Coronary artery (tissue), 2 donors: ENCODE results near the gene CPNE4.

Experiments
- DNase-seq: peaks from one replicate; pipeline ENCODE4 v3.0.0-alpha.2; 2017; ENCODE audit warnings: low spot score
- H3K27ac ChIP-seq, 2 donors: fragments of 200-600 bp; sonication (generic); one replicate each; pipeline ENCODE4 v1.5.1; 2016 to 2019
- H3K4me3 ChIP-seq: fragments of 200-600 bp; sonication (generic); 2 replicates; pipeline ENCODE4 v1.5.1; 2016; ENCODE audit warnings: mild to moderate bottlenecking, moderate library complexity
- TF ChIP-seq, protein P1 (sequence below): fragments of 200-600 bp; sonication (generic); IDR thresholded peaks from one replicate; pipeline ENCODE4 v1.5.1; 2019; ENCODE audit warnings: antibody characterized with exemption

CPNE4 gene

GRCh38 chr3:131561511-131561910, 473.3 kb downstream of the CPNE4 start:
- H3K27ac ChIP-seq, result no peak overlapping the region
- DNase-seq, result no peak

GRCh38 chr3:131560795-131561194, 474.0 kb downstream of the CPNE4 start:
- no peak overlapping the region for H3K27ac ChIP-seq

More at GRCh38 chr3:131561511-131561910, 473.3 kb downstream of the CPNE4 start:
- TF ChIP-seq, protein P1, sequence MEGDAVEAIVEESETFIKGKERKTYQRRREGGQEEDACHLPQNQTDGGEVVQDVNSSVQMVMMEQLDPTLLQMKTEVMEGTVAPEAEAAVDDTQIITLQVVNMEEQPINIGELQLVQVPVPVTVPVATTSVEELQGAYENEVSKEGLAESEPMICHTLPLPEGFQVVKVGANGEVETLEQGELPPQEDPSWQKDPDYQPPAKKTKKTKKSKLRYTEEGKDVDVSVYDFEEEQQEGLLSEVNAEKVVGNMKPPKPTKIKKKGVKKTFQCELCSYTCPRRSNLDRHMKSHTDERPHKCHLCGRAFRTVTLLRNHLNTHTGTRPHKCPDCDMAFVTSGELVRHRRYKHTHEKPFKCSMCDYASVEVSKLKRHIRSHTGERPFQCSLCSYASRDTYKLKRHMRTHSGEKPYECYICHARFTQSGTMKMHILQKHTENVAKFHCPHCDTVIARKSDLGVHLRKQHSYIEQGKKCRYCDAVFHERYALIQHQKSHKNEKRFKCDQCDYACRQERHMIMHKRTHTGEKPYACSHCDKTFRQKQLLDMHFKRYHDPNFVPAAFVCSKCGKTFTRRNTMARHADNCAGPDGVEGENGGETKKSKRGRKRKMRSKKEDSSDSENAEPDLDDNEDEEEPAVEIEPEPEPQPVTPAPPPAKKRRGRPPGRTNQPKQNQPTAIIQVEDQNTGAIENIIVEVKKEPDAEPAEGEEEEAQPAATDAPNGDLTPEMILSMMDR, result no peak
- no peak overlapping the region for H3K4me3 ChIP-seq

GRCh38 chr3:131555456-131555855, 479.4 kb downstream of the CPNE4 start:
- TF ChIP-seq, protein P1, result no peak
- Histone ChIP-seq H3K27ac (no peak overlapping the region), H3K4me3 (no peak overlapping the region)
- no peak for DNase-seq

More at GRCh38 chr3:131560795-131561194, 474.0 kb downstream of the CPNE4 start:
- no peak overlapping the region for H3K4me3 ChIP-seq
- TF ChIP-seq, protein P1, result no peak
- no peak for DNase-seq

DNA sequence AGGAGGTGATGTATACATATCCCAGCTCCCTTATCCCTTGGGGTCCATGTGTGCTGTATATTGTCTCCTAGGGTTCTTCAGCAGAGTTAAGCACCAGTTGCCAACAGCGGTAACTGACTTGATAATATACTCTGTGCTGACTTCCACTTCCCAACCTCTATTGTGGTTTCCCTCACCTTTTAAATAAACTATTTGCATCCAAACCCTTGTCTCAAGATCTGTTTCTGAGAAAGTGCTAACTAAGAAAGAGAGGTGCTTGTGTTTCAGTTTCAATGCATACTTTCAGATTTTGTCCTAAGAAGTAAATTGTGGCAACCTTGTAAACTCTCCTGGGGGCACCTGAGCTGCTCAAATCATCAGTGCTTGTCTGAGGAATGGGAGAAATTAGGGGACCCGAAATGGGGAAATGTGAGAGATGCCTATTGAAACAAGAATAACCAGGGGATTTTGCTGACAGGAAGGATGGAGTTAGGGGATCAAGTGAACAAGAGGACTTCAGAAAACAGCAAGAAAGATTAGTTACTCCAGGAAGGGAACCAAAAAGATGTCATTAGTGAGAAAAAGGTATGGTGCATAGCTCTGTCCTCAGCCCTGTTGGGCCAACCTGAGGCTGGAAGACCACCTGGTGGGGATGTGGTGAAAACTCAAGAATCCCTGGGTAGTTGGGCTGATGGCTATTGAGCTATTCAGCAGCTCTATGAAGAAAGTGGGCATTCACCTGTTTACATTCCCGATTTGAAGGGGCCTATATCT, 481.1 kb downstream of the CPNE4 start:
- no peak overlapping the region for H3K27ac ChIP-seq
- H3K4me3 ChIP-seq, result no peak overlapping the region
- DNase-seq, result no peak
- TF ChIP-seq, protein P1, result no peak

DNA sequence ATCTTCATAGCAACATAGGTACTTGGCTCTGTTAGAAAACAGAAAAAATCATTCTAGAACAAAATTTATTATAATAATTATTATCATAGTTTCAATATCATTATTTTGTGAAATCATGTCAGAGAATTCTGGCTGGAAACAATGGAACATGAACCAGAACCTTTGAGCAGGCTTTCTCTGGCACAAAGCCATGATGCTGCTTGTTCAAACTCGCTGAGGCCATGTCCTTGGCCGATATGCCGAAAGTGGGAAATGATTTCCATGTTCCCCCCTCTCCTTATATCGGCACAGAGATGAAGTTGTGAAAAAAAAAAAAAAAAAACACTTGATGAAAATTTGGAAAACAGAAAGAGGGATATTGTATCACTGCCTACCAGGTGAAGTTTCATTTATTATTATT, 483.1 kb downstream of the CPNE4 start:
- DNase-seq, result no peak
- TF ChIP-seq, protein P1, result no peak
- H3K4me3 ChIP-seq, result no peak overlapping the region

DNA sequence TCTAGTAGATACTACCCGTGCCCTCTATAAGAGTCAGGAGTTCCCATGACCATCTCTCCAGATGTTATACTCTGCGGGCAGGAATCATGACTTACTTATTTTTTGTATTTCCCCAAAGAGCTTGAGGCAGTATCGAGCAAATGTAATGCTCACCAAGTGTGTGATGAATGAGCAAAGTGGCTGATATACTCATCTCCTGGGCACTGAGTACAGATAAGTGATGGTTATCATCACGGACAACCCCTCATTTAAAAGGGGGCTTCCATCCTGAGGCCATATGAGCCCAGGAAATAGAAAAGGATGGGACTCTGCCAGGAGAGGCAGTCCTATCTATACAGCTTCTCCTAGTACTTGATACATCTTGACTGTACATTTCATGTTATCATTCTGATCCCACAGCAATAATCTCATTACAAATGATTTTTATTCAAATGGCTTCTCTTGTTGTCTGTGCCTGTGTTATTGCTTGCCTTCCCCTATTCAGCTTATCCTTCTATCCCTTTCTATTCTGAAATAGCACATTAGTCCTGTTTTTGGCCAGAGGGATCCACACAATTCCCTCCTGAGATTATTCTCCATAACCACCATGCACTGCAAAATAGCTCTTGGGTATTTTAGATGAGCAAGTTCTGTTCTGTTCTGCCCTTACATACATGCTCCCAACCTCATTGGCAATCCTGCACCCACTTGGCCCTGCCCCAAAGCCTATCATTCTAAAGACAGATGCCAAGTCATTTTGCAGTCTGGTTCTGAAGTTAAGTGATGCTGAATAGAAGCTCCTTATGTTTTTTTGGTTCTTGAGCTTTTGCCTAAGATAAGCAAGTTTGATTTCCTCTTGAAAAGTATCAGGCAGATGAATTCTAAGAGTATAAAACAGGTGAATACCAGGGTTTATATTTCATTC, 484.0 kb downstream of the CPNE4 start:
- DNase-seq, result no peak
- TF ChIP-seq, protein P1, result no peak
- Histone ChIP-seq H3K4me3 (no peak overlapping the region), H3K27ac (no peak overlapping the region)

More for the DNA sequence above, 483.1 kb downstream of the CPNE4 start:
- no peak overlapping the region for H3K27ac ChIP-seq
